ACC112 (cell line): Measurements from ENCODE around the gene GALNT3.

Experiments
- H2AFZ ChIP-seq: fragments of 200-600 bp; sonication (generic); one replicate; pipeline ENCODE4 v1.6.0; 2017; ENCODE audit warnings: antibody characterized with exemption, low read length; ENCODE audit not compliant: unreplicated experiment
- H3K27ac ChIP-seq: fragments of 200-600 bp; sonication (generic); 2 replicates; pipeline ENCODE4 v1.5.1; 2014; ENCODE audit warnings: low read depth, mild to moderate bottlenecking, antibody characterized with exemption, low read length, moderate library complexity
- H3K27me3 ChIP-seq: fragments of 200-600 bp; sonication (generic); 2 replicates; pipeline ENCODE4 v1.6.1; 2014; ENCODE audit warnings: mild to moderate bottlenecking, antibody characterized with exemption, low read length, moderate library complexity, mixed read lengths; ENCODE audit not compliant: insufficient read depth
- H3K36me3 ChIP-seq: fragments of 200-600 bp; sonication (generic); 2 replicates; pipeline ENCODE4 v1.6.1; 2016; ENCODE audit warnings: mild to moderate bottlenecking, antibody characterized with exemption, low read length, moderate library complexity, mixed read lengths; ENCODE audit not compliant: insufficient read depth
- H3K4me1 ChIP-seq: fragments of 200-600 bp; sonication (generic); one replicate; pipeline ENCODE4 v1.6.1; 2016; ENCODE audit warnings: low read length, mixed read lengths; ENCODE audit not compliant: insufficient read depth, unreplicated experiment, control insufficient read depth
- H3K4me3 ChIP-seq: fragments of 200-600 bp; sonication (generic); 2 replicates; pipeline ENCODE4 v1.5.1; 2014; ENCODE audit warnings: mild to moderate bottlenecking, low read depth, low read length
- H3K79me2 ChIP-seq: fragments of 200-600 bp; sonication (generic); one replicate; pipeline ENCODE4 v1.6.0; 2016; ENCODE audit warnings: low read length; ENCODE audit not compliant: control insufficient read depth, unreplicated experiment, insufficient read depth

Gene GALNT3

GRCh38 chr2:165778187-165778556, 15.9 kb downstream of the GALNT3 start:
- no peak overlapping the region for H2AFZ ChIP-seq
- H3K79me2 ChIP-seq, result no peaks in the 10 kb centered on the region
- no peak overlapping the region for H3K4me3 ChIP-seq
- H3K27me3 ChIP-seq, result no peaks in the 10 kb centered on the region
- H3K36me3 ChIP-seq, result no peaks in the 10 kb centered on the region
- H3K27ac ChIP-seq, result no peak overlapping the region
- no peaks in the 10 kb centered on the region for H3K4me1 ChIP-seq

- Histone ChIP-seq H2AFZ (no peak overlapping the region), H3K79me2 (no peaks in the 10 kb centered on the region), H3K27ac (no peak overlapping the region), H3K27me3 (no peaks in the 10 kb centered on the region), H3K36me3 (no peaks in the 10 kb centered on the region), H3K4me3 (no peak overlapping the region), H3K4me1 (no peaks in the 10 kb centered on the region)
Observed at GRCh38 chr2:165777522-165778186, 16.4 kb downstream of the GALNT3 start.

GRCh38 chr2:165776796-165777195, 17.3 kb downstream of the GALNT3 start:
- no peak overlapping the region for H2AFZ ChIP-seq
- H3K4me3 ChIP-seq, result no peak overlapping the region
- H3K36me3 ChIP-seq, result no peaks in the 10 kb centered on the region
- H3K79me2 ChIP-seq, result no peaks in the 10 kb centered on the region
- H3K27me3 ChIP-seq, result no peaks in the 10 kb centered on the region
- H3K4me1 ChIP-seq, result no peaks in the 10 kb centered on the region
- no peak overlapping the region for H3K27ac ChIP-seq

GRCh38 chr2:165776013-165776412, 18.0 kb downstream of the GALNT3 start:
- Histone ChIP-seq H3K36me3 (no peaks in the 10 kb centered on the region), H3K27ac (no peak overlapping the region)

GRCh38 chr2:165773684-165774083, 20.4 kb downstream of the GALNT3 start:
- Histone ChIP-seq H2AFZ (no peak overlapping the region), H3K4me1 (no peaks in the 10 kb centered on the region), H3K27ac (no peak overlapping the region), H3K79me2 (no peaks in the 10 kb centered on the region), H3K27me3 (no peaks in the 10 kb centered on the region), H3K36me3 (no peaks in the 10 kb centered on the region), H3K4me3 (no peak overlapping the region)

More at GRCh38 chr2:165776013-165776412, 18.0 kb downstream of the GALNT3 start:
- Histone ChIP-seq H3K79me2 (no peaks in the 10 kb centered on the region), H3K27me3 (no peaks in the 10 kb centered on the region), H2AFZ (no peak overlapping the region), H3K4me3 (no peak overlapping the region), H3K4me1 (no peaks in the 10 kb centered on the region)

- Histone ChIP-seq H3K4me3 (no peak overlapping the region), H3K79me2 (no peaks in the 10 kb centered on the region), H3K27ac (no peak overlapping the region), H3K36me3 (no peaks in the 10 kb centered on the region), H2AFZ (no peak overlapping the region), H3K4me1 (no peaks in the 10 kb centered on the region), H3K27me3 (no peaks in the 10 kb centered on the region)
Observed at GRCh38 chr2:165772183-165772582, 21.9 kb downstream of the GALNT3 start.

- no peak overlapping the region for H3K27ac ChIP-seq
- no peaks in the 10 kb centered on the region for H3K36me3 ChIP-seq
- H3K79me2 ChIP-seq, result no peaks in the 10 kb centered on the region
- no peak overlapping the region for H2AFZ ChIP-seq
- H3K4me3 ChIP-seq, result no peak overlapping the region
- H3K27me3 ChIP-seq, result no peaks in the 10 kb centered on the region
- peaks cover 3% of the 10 kb centered on the region for H3K4me1 ChIP-seq
Observed at GRCh38 chr2:165766326-165766927, 27.6 kb downstream of the GALNT3 start.

- Histone ChIP-seq H3K79me2 (no peaks in the 10 kb centered on the region), H3K27me3 (no peaks in the 10 kb centered on the region), H3K27ac (no peak overlapping the region), H3K36me3 (no peaks in the 10 kb centered on the region), H2AFZ (no peak overlapping the region), H3K4me3 (no peak overlapping the region), H3K4me1 (peaks cover 5% of the 10 kb centered on the region)
Observed at GRCh38 chr2:165762723-165763122, 31.3 kb downstream of the GALNT3 start.

- Histone ChIP-seq H3K4me3 (no peak overlapping the region), H3K27me3 (no peaks in the 10 kb centered on the region), H3K79me2 (no peaks in the 10 kb centered on the region), H3K4me1 (peaks cover 5% of the 10 kb centered on the region), H3K36me3 (no peaks in the 10 kb centered on the region), H2AFZ (no peak overlapping the region), H3K27ac (no peak overlapping the region)
Observed at GRCh38 chr2:165757906-165758675, 36.0 kb downstream of the GALNT3 start.

GRCh38 chr2:165746501-165746900, 47.5 kb downstream of the GALNT3 start:
- no peak overlapping the region for H3K4me3 ChIP-seq
- no peak overlapping the region for H2AFZ ChIP-seq
- no peaks in the 10 kb centered on the region for H3K79me2 ChIP-seq
- no peak overlapping the region for H3K27ac ChIP-seq
- no peaks in the 10 kb centered on the region for H3K4me1 ChIP-seq
- H3K27me3 ChIP-seq, result no peaks in the 10 kb centered on the region
- no peaks in the 10 kb centered on the region for H3K36me3 ChIP-seq

GRCh38 chr2:165745916-165746315, 48.1 kb downstream of the GALNT3 start:
- no peak overlapping the region for H3K4me3 ChIP-seq
- no peak overlapping the region for H3K27ac ChIP-seq
- H3K27me3 ChIP-seq, result no peaks in the 10 kb centered on the region
- H2AFZ ChIP-seq, result no peak overlapping the region
- no peaks in the 10 kb centered on the region for H3K79me2 ChIP-seq
- no peaks in the 10 kb centered on the region for H3K36me3 ChIP-seq
- H3K4me1 ChIP-seq, result no peaks in the 10 kb centered on the region
